ENCODE data around the gene GNG4.
"Not testable (repeated sequence)": the region's sequence is repeated elsewhere in the genome, so short reads cannot be mapped to it uniquely, and the experiment has no call there.

GNG4 gene

GRCh38 chr1:235579891-235580290, 69.7 kb downstream of the GNG4 start:
- no peak for DNase-seq

DNA sequence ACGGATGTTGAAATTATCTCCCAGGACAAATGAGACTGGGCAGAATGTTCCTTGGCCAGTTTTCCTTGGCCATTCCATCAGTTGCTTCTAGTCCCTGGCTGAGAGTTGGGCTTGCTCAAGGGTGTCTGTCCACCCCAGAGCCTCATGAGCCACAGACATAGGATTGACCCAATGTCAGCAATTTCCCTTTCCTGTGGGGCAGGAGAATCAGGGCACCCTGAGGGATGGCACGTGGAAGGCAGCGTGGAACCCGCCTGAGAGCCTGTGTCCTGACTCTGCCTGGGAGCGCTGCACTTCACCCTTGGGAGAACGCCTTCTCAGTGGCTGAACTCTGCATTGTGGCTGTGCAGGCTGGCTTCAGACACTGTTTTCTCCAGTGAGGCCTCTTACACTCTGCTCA, 74.0 kb downstream of the GNG4 start:
- no peak for DNase-seq

DNA sequence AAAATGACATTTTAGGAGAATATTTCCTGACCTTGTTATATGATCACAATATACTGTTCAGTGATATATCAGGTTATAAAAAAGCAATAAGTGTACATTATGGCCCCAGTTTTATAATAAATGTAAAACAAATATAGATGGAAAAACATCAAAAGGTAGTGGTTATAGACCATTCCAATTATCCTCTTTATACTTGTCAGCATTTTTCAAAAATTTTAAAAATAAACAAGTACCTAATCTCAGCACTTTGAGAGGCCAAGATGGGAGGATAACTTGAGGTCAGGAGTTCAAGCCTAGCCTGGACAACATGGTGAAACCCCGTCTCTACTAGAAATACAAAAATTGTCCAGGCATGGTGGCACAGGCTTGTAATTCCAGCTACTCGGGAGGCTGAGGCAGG, 75.7 kb downstream of the GNG4 start:
- no peak for DNase-seq

DNA sequence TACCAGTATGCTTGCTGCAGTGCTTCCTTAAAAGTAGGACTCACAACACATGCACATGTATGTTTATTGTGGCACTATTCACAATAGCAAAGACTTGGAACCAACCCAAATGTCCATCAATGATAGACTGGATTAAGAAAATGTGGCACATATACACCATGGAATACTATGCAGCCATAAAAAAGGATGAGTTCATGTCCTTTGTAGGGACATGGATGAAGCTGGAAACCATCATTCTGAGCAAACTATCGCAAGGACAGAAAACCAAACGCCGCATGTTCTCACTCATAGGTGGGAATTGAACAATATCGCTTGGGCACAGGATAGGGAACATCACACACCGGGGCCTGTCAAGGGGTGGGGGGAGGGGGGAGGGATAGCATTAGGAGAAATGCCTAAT, 76.6 kb downstream of the GNG4 start:
- DNase-seq, result not testable (repeated sequence)

DNA sequence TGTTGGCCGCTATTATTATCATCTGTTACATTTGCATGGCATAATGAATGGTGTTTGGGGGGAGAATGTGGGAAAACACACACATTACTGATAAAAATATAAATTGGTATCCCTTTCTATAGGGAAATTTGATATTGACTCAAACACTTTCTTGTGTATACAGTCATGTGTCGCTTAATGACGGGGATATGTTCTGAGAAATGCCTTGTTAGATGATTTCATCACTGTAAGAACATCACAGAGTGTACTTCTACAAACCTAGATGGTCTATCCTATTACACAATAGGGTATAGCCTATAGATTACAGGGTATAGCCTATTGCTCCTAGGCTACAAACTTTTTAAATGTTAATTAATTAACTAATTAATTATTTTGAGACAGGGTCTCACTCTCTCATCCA, 78.1 kb downstream of the GNG4 start:
- no peak for DNase-seq

GRCh38 chr1:235567812-235568503, 81.6 kb downstream of the GNG4 start:
- no peak for DNase-seq

- DNase-seq, result no peak
Observed at GRCh38 chr1:235566084-235566483, 83.5 kb downstream of the GNG4 start.

DNA sequence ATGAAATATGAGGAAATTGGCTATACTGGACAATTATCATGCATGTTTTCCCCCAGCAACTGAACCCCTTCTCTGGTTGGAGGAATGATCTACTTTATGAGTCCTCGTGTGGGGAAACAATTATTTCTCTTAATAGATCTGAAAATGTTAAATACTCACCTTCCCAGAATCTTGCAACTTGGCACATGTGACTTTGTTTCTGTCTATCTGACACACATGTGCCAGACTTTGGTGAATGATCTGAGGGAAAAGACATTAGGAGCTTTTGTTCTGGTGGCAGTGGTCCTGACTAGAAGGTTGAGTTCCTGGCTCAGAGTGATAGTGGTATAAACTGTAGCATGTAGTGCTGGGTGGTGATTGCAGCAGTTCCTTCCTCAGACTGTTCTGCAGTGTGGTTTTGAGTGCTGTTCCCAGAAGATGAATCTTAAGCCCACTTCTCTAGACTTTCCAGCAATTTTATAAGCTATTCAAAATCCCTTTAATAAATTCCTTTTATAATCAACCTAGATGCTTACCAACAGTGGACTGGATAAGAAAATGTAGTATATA, 86.0 kb downstream of the GNG4 start:
- no peak for DNase-seq

DNA sequence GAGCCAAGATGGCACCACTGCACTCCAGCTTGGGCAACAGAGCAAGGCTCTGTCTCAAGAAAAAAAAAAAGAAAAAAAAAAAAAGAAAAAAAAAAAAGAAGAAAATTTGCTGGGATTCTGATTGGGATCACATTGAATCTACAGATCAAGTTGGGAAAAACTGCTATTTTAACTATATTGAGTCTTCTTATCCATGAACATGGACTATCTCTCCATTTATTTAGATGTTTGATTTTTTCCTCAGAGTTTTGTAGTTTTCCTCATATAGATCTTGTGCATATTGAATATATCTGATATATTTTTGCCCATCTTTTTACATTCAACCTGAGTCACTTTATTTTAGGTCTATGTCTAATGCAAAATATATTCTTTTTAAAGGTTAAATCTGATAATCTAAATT, 87.0 kb downstream of the GNG4 start:
- DNase-seq, result no peak

DNA sequence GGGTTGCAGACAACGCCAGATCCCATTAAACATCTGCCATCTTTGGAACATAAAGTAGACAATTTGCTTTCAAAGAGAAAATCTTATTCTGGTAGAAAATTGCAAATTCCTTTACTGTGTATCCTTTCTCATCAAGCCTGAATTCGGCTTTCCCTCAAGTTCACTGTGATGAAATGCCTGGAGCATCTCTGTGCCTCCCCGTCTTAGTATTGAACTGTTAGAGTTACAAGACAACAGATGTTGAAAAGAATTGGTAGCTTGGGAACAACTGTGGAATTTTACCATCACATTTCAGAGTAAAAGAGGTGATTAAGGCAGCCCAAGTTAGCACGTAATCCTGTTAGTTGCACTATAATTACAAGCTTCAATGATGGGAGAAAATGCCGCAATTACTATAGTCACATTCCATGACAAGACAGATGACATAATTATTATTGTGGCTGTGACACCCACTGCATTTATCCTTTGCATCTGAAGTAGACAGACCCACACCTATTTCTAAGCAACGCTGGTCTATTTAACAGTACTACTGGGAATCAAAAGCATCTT, 90.9 kb downstream of the GNG4 start:
- no peak for DNase-seq

DNA sequence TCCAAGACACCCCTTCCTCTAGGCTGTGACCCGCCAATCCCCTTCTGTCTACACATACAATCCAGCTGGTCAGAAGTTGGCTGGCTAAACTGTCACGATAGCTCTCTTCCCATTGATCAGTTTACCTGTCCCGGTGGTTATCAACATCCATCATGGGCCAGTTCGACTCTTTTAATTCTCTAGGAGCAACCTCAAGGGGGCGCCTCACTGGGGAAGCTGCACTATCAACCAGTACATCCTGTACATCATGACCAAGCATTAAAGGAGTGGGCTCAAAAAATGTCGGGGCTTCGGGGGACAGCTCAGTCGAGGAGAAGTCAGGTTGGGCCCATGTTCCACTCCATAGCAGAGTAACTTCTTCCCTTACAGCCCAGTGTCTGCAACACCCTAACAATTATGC, 92.1 kb downstream of the GNG4 start:
- DNase-seq, result no peak

DNA sequence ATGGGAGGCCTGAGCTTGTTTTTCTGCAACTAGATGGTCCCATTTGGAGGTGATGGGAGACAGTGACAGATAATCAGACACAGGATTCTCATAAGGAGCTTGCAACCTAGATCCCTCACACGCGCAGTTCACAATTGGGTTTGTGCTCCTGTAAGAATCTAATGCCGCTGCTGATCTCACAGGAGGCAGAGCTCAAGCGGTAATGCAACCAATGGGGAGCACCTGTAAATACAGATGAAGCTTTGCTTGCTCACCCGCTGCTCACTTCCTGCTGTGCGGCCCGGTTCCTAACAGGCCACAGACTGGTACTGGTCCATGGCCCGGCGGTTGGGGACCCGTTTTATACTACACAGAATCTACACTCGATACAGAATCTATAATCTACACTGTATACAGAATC, 92.8 kb downstream of the GNG4 start:
- DNase-seq, result no peak

GRCh38 chr1:235553112-235553551, 96.5 kb downstream of the GNG4 start:
- no peak for DNase-seq

GRCh38 chr1:235552146-235552716, 97.4 kb downstream of the GNG4 start:
- no peak for DNase-seq

- no peak for DNase-seq
Observed at GRCh38 chr1:235549351-235550139, 100.0 kb downstream of the GNG4 start.

- DNase-seq, result not testable (repeated sequence)
Observed at GRCh38 chr1:235546369-235547155, 103.0 kb downstream of the GNG4 start.

GRCh38 chr1:235545292-235545930, 104.2 kb downstream of the GNG4 start:
- DNase-seq, result no peak

- DNase-seq, result not testable (repeated sequence)
Observed at GRCh38 chr1:235542845-235543244, 106.7 kb downstream of the GNG4 start.

DNA sequence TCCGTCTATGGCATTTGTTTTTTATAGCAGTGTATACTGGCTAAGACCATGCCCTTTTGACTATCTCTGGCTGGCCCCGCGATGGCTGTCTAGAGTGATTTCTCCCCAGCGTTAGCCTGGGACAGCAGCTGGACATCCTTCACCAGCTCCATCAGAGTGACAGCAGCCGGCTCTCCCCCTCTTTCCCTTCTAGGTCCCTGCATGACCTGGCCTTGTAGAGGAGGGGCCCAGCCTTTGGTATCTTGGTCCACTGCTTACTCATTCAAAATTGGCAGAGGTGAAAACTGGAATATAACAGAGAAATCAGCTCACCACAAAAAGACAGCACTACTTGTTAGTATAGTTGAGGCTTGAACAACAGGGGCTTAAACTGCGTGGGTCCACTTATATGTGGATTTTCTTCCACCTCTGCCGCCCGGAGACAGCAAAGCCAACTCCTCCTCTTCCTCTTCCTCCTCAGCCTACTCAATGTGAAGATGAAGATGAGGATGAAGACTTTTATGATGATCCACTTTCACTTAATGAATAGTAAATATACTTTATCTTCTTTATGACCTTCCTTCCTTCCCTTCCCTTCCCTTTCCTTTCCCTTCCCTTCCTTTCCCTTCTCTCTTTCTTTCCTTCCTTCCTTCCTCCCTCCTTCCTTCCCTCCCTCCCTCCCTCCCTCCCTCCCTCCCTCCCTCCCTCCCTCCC, 116.0 kb downstream of the GNG4 start:
- no peak for DNase-seq

DNA sequence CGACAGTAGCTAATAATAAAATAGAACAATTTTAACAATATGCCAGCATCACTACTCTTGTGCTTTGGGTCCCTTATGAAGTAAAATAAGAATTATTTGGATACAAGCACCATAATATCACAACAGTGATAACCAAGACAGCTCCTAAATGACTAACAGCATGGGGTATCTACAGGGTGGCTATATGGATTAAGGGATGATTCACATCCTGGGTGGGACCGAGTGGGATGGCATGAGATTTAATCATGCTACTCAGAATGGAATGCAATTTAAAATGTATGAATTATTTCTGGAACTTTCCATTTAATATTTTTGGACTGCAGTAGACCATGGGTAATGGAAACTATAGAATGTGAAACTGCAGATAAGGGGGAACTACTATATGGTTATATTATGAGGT, 117.2 kb downstream of the GNG4 start:
- DNase-seq, result no peak

- DNase-seq, result no peak
Observed at GRCh38 chr1:235527196-235527814, 122.3 kb downstream of the GNG4 start.
